Kidney epithelial cell (primary cell): ENCODE measurements around the gene NDP. TPM values are rescaled to one million over a fixed set of nuclear protein-coding genes. Genes with fewer than 3 reads are reported as not detected.

Experiments
- DNase-seq: peaks from one replicate; pipeline ENCODE4 v3.0.0-alpha.2; 2010; ENCODE audit warnings: low read depth
- H3K27me3 ChIP-seq: 2 replicates; pipeline ENCODE4 v1.6.0; 2011; ENCODE audit warnings: low read length; ENCODE audit not compliant: control insufficient read depth, insufficient read depth
- H3K36me3 ChIP-seq: 2 replicates; pipeline ENCODE4 v1.5.1; 2011; ENCODE audit warnings: low read length; ENCODE audit not compliant: control insufficient read depth, insufficient read depth
- H3K4me3 ChIP-seq: 2 replicates; pipeline ENCODE4 v1.5.1; 2011; ENCODE audit warnings: low read depth, mild to moderate bottlenecking, control low read depth, low read length
- CTCF ChIP-seq: IDR thresholded peaks from 2 replicates; pipeline ENCODE4 v1.5.1; 2011; ENCODE audit warnings: mild to moderate bottlenecking, moderate library complexity, low read length, control low read depth, inconsistent platforms; ENCODE audit not compliant: insufficient read depth, poor library complexity, severe bottlenecking
- total RNA-seq: library from RNA; depleted of rRNA; stranded (reverse); fragments of >200 nt; gene quantifications from 2 replicates; pipeline ENCODE4 v1.2.3, GENCODE V29; 2015

The NDP gene
- total RNA-seq, 1 donor from 2014 or later = not detected

- Histone ChIP-seq H3K36me3 (no peaks in the 10 kb centered on the region), H3K4me3 (no peak overlapping the region), H3K27me3 (no peaks in the 10 kb centered on the region)
- peak; percentile 3 for TF ChIP-seq CTCF
- peak; percentile 77 for DNase-seq
These were observed 39.4 kb upstream of the NDP start for GRCh38 chrX:44012484-44013096.

GRCh38 chrX:44011506-44011905 is 38.3 kb upstream of the NDP start:
- no peaks in the 10 kb centered on the region for H3K36me3 ChIP-seq
- TF ChIP-seq CTCF = no peak
- DNase-seq = no peak
- no peaks in the 10 kb centered on the region for H3K27me3 ChIP-seq
- H3K4me3 ChIP-seq = no peak overlapping the region

GRCh38 chrX:44010626-44011025 is 37.4 kb upstream of the NDP start:
- Histone ChIP-seq H3K27me3 (no peaks in the 10 kb centered on the region), H3K36me3 (no peaks in the 10 kb centered on the region), H3K4me3 (no peak overlapping the region)
- no peak for DNase-seq
- no peak for TF ChIP-seq CTCF

- no peaks in the 10 kb centered on the region for H3K36me3 ChIP-seq
- H3K27me3 ChIP-seq = no peaks in the 10 kb centered on the region
- H3K4me3 ChIP-seq = no peak overlapping the region
- no peak for DNase-seq
- no peak for TF ChIP-seq CTCF
These were observed 32.9 kb upstream of the NDP start for GRCh38 chrX:44006081-44006480.

- no peak for DNase-seq
- Histone ChIP-seq H3K4me3 (no peak overlapping the region), H3K36me3 (no peaks in the 10 kb centered on the region), H3K27me3 (no peaks in the 10 kb centered on the region)
- no peak for TF ChIP-seq CTCF
These were observed 30.8 kb upstream of the NDP start for GRCh38 chrX:44003975-44004374.

- no peak for TF ChIP-seq CTCF
- no peaks in the 10 kb centered on the region for H3K36me3 ChIP-seq
- DNase-seq = no peak
- H3K27me3 ChIP-seq = no peaks in the 10 kb centered on the region
- no peak overlapping the region for H3K4me3 ChIP-seq
These were observed 29.4 kb upstream of the NDP start for GRCh38 chrX:44002567-44002966.
